UCSD-AML1 (cell line): ENCODE results near the gene NISCH.

Source experiments
- DNase-seq: peaks from one replicate; lab custom pipeline; 2025; ENCODE audit not compliant: unreplicated experiment; lab: John Stamatoyannopoulos, UW

Gene NISCH

DNA sequence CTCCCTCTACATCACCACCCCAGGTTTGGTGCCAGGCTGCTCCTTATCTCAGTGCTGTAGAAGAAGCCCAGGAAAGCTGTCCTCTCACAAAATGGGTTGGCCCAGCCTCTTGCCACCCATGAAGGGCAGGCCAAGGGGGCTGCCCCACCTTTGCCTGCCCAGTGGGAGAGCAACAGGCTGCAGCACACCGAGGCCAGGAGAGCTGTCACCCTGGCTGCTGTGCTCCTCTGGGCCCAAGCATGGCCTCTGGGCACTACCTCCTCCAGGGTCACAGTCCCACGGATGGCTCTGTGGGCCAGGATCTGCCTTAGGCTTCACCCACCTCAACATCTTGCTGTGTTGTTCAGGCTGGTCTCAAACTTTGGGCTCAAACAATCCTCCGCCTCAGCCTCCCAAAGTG is 33.3 kb downstream of the NISCH start:
- no peak for DNase-seq

DNA sequence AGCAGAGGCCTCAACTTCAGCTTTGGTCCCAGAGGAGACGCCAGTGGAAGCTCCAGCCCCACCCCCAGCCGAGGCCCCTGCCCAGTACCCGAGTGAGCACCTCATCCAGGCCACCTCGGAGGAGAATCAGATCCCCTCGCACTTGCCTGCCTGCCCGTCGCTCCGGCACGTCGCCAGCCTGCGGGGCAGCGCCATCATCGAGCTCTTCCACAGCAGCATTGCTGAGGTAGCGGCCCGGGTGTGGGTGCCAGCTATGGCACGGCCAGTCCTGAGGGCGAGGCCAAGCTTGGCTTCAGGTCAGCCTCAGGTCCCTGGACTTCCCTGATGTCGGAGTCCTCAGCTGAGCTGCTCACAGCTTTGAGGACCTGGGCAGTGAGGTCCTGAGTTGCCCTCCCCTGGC is 34.0 kb downstream of the NISCH start:
- DNase-seq: no peak

DNA sequence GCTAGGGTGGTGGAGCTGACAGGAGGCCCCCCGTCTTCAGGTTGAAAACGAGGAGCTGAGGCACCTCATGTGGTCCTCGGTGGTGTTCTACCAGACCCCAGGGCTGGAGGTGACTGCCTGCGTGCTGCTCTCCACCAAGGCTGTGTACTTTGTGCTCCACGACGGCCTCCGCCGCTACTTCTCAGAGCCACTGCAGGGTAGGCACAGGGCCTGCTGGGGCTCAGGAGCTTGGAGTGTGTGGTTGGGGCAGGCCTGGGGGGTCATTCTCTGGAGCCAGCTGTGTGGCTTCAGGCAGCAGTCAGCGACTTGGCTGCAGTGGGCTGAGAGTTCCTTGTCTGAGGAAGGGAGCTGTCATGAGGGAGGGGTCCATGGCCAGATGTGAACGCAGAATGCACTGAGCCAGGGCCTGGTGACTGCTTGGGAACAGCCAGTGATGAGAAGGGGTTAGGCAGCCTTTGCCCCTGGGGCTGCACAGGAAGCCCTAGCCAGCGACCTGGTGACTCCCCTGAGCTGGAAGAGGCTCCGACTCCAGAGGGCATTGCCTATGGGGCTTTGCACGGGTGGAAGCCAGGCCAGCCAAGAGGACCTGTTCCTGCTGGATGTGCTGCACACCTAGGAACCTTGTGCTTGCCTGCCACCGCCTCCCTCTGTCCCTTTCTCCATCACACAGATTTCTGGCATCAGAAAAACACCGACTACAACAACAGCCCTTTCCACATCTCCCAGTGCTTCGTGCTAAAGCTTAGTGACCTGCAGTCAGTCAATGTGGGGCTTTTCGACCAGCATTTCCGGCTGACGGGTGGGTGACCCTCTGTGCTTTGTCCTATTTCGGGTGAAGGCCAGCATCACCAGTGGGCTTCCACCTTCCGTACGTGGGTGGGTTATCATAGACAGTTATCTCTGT is 34.9 kb downstream of the NISCH start:
- DNase-seq: no peak

DNA sequence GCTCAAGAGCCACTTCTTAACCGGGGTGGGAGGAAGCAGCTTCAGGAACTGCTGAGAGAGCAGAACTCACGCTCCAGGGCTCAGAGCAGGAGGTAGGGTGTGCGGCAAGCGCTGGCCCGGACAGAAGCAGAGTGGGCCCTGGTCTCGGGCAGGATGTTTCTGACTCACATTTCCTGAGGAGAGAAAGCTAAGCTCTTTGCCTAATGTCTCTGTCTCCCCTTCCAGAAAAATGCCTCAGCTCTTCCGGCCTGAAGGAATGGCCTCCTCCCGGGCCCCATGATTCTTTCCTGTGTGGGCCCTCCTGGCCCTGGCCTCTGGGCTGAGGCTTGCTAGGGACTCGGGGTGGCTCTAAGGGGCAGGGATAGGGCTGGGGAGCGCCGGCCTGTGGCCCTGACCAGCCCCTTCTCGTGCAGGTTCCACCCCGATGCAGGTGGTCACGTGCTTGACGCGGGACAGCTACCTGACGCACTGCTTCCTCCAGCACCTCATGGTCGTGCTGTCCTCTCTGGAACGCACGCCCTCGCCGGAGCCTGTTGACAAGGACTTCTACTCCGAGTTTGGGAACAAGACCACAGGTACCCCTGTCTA is 35.6 kb downstream of the NISCH start:
- DNase-seq: peak; percentile 77

DNA sequence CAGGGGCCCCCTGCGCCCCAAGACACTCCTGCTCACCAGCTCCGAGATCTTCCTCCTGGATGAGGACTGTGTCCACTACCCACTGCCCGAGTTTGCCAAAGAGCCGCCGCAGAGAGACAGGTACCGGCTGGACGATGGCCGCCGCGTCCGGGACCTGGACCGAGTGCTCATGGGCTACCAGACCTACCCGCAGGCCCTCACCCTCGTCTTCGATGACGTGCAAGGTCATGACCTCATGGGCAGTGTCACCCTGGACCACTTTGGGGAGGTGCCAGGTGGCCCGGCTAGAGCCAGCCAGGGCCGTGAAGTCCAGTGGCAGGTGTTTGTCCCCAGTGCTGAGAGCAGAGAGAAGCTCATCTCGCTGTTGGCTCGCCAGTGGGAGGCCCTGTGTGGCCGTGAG is 36.7 kb downstream of the NISCH start:
- DNase-seq: no peak

DNA sequence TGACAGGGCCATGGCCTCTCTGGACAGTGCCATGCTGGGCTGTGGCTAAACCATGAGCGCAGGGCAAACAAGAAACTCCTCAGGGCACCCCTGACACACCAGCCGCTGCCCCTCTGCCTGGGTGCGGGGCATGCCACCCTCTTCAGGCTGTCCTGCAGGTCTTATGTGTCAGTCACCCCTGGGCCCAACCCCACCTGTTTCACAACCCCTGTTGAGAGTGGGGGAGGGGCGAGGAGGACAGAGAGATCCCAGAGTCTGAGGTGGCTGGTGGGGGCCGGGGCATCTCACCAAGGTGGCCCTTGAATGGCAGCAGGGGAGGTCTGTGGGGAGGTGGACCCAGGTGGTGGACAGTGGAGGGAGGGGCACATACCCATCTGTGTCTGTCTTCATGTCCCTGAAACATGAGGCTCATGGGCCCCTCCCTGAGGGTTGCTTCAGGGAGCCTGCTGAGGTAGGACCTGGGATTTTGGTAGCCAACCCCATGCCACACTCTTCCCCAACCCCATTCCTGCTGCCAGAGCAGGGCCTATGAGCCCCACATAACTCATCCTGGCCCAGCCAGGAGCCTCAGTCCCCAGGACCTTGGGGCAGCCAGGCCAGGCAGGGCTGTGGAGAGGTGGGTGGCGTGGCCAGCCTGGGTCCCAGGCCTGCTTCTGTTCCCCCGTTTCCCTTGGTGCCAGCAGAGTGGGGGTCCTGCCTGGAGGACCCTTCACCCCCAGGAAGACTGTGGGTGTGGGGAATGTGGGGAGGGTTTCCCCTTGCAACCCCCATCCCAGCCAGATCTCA is 38.0 kb downstream of the NISCH start:
- DNase-seq: no peak

DNA sequence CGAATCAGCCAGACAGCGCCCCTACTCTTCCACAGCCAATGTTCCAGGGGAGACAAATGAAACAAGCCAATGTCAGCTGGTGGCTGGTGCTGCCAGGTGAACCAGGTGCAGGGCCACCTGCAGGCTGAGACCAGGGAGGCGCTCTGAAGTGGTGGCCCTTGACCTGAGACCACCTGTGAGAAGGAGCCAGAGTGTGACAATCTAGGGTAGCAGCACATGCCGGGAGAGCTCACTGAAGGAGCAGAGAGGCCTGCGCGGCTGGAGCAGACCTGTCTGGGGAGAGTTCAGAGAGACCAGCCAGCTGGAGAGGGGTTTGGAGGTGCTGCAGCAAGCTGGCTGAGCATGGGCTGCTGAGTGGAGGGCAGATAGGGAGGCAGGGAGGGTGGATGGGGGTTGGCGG is 39.0 kb downstream of the NISCH start:
- DNase-seq: no peak

DNA sequence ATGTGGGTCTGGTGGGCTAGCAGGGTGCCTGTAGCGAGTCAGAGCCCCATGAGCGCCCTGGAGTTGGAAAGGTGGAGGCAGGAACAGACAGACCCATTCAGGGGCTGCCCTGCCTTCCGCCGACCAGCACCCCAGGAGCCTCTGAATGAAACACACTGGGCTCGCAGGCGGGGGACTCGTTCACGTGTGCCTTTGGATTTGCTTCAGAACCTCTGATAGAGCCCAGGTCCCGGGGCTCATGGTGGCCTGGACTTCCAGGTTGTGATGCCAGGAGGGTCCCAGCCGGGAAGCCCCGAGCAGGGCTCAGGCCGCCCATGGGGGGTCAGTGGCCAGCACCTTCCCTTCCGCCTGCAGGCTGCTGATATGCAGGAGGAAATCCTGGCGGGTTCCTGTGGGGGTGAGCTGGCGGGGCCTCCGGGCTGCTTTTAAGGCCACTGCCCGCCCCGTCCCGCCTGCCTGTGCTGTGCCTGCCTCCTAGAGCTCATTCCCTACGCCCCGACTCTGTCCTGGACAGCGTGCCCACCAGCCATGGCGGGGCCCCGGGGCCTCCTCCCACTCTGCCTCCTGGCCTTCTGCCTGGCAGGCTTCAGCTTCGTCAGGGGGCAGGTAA is 39.6 kb downstream of the NISCH start, which contains the start of gene STAB1:
STAB1 (plus strand) TSS at position 453 of the 610 bp plus-strand sequence; CDS start at position 529, 76 bp downstream.
- peak; percentile 80 for DNase-seq

DNA sequence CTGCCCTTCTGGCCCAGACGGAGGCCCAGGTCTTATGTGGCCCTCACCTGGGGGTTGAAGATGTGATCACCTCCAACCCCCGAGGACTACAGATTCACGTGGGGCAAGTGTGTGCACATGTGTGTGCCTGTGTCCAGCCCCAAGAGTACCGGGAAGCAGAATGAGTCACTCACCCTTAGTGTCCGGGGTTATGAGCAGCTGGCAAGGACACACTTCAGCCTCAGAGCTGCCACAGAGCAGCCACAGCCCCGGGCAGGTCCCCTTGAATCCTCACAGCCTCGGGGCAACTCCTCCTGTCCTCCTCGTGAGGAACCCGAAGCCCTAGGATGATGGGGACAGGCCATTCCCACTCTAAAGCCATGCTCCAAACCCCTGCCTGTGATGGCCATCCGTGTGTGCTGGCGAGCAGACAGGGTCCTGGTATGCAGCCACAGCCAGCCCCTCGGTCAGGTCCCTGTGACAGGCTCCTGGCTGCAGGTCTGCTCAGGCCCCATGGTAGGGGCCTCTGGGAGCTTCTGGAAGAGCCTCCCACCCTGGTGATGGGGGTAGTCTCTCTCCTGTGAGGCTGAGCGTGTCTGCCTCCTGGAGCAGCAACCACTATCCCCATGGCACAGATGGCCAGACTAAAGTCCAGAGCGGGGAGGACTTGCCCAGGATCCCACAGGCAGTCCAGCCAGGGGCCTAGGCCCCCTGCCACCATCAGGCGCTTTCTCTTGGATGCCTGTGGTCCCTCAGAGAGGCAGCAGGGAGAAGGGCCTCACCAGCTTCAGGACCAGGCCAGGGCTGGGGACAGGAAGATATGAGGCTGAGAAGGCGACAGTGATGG is 40.6 kb downstream of the NISCH start:
- peak; percentile 46 for DNase-seq

DNA sequence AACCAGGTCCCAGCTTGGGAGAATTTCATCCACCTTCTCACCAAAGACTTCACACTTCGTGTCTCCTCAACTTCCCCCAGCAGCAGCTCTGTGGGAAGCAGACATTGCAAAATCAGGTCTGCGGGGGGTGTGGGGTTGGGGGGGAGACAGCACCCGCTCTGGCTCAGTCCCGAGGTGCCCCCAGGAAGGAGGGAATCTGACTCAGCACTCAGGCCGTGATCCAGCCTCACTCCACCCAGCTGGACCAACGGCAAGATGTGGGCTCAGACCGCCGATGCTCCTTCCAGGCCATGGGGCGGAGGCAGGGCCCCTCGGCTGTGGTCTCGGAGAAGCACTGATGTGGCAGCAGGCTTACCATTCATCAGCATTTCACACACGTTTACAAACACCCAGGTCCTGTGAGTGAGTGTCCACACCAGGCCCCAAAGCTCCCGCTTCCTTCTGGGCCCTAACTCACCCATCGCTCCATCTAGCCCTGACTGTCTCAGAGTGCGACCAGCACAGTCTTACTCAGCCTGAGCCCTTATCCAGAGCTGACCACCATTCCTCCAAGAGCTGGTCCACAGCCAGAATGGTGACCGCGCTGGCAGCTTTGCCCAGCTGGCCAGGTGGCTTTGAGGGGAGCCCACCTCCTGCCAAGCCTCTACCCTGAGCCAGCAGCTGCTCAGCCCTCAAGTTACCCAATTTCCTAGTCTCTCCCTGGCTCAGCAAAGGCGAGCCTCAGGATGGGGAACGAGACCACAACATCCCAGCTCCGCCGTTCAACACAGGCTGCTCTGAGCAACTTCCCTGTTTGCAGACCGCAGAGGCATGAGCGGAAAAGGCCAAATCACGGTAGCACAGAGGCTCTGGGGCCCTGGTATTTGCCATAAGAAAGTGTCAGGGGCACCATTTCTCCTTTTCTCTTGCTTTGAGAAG is 43.0 kb downstream of the NISCH start:
- peak; percentile 87 for DNase-seq

DNA sequence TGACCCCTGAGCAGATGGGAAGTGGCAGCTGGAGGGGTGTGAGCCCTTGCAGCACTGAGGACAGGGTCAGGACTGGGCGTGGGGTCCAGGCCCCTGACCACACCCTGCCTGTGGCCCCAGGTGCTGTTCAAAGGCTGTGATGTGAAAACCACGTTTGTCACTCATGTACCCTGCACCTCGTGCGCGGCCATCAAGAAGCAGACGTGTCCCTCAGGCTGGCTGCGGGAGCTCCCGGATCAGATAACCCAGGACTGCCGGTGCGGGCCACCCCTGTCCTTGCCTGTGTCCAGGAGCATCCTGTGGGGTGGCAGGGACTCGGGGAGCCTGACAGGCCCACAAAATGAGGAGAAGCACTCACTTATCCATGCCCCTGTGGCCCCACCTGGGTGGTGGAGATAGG is 45.6 kb downstream of the NISCH start:
- no peak for DNase-seq

DNA sequence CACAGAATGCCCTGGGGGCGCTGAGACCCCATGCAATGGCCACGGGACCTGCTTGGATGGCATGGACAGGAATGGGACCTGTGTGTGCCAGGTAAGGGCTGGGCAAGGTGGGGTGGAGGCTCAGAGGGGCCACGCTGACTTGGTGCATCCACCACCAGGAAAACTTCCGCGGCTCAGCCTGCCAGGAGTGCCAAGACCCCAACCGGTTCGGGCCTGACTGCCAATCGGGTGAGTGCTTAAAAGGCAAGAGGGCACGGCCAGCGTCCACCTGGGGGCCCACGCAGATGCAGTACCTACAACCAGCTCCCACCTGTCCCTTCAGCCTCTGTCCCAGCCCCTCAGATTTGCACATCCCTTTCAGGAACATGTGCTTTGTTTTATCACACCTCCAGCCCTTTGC is 46.6 kb downstream of the NISCH start:
- no peak for DNase-seq

DNA sequence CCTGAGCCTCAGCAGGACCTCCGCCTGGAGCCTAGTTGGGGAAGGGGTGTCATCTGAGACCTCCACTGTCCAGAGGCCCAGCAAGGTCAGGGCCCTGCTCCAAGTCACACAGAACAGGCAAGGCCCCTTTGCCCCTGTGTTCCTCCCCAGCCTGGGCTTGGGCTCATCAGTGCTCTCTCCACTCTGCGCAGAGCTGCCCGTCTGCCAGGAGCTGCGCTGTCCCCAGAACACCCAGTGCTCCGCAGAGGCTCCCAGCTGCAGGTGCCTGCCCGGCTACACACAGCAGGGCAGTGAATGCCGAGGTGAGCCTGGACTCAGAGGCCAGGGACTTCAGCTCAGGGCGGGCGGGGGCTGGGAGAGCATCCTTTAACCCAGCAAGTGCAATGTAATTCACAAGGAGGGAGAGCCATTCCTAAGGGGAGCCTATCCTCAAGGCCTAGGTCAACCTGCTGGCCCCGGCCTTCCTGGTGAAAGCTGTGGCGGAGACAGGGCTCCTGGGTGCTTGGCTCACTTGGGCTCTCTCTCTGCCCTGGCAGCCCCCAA is 47.5 kb downstream of the NISCH start:
- no peak for DNase-seq

DNA sequence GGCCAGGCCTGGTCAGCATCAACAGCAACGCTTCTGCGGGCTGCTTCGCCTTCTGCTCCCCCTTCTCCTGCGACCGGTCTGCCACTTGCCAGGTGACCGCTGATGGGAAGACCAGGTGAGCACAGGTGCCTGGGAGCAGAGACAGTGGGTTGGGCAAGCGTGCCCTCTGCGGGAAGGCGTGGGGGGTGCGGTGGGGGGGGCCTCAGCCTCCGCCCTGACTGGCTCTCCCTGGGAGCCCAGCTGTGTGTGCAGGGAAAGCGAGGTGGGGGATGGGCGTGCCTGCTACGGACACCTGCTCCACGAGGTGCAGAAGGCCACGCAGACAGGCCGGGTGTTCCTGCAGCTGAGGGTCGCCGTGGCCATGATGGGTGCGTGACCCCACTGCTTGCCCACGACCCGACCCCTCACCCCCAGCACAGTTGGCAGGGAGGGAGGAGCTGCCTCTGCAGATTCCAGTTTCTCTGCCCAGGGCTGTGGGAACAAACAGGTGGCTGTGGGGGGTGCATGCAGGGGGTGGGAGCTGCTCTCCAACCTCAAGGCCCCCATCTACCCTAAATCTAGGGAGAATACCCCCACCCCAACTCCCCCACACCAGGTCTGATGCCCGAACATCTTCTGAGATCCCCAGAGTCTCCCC is 48.5 kb downstream of the NISCH start:
- no peak for DNase-seq

DNA sequence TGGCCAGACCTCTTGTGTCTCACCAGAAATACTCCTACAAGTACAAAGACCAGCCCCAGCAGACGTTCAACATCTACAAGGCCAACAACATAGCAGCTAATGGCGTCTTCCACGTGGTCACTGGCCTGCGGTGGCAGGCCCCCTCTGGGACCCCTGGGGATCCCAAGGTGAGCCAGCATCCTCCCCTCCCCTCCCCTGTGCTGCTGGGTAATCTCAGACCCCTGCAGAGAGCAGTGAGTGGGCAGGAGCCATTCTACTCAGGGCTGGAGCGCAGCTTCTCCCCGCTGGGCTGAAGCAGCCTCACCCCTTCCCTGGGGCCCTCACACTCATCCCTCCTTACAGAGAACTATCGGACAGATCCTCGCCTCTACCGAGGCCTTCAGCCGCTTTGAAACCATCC is 49.6 kb downstream of the NISCH start:
- DNase-seq: no peak

DNA sequence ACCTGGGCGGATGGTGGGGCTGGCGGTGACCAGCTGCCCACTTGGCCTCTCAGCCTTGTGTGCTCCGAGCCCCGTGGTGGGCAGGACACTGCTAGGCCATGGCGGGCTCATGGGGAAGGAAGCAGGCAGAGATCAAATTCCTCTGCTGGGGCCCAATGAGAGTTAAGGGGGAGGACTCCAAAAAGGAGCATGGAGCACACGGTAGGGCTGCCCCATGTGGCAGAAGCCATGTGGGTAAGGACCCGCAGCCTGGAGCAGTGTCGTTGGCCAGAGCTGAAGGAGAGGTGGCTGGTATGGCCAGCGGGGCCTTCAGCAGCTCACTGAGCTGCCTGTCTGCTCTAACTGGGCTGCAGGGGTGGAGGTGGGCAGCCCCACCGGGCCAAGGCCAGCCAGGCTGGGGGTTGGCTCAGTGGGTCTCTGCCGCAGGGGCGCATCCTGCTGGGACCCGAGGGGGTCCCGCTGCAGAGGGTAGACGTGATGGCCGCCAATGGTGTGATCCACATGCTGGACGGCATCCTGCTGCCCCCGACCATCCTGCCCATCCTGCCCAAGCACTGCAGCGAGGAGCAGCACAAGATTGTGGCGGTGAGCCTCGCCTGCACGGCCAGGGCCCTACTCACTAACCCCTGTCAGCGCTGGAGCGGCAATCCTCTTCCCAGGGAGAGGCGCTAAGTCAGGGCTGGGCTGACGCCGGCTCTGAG is 51.0 kb downstream of the NISCH start:
- DNase-seq: no peak

DNA sequence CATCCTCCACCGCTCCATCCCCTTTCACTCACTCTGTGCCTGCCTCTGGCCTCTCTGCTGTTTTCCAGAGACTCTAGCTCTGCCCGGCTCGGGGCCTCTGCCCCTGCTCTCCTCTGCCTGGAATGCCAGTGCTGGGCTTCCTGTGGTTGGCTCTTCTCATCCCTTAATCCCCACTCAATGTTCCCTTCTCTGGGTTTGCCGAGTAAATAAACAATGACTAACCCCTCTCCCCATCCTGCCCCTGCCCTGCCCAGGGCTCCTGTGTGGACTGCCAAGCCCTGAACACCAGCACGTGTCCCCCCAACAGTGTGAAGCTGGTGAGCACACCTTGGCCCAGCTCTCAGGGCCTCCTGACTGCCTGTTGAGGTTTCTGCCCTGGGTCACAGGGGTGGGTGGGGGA is 52.0 kb downstream of the NISCH start:
- DNase-seq: no peak

DNA sequence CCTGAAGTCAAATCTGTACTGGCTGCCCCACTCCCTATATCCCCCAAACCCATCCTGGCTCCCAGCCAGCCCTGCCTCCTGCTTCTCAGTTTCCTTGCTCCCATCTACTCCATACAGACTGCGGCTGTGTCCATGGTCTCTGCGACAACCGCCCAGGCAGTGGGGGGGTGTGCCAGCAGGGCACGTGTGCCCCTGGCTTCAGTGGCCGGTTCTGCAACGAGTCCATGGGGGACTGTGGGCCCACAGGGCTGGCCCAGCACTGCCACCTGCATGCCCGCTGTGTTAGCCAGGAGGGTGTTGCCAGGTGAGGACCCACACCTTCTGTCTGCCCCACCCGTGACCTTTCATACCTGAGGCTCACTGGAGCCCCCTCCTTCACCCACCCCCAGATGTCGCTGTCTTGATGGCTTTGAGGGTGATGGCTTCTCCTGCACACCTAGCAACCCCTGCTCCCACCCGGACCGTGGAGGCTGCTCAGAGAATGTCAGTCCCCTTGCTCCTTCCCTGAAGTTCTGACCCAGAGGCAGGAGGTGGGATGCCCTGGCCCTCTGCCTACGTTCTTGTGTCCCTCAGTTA is 54.4 kb downstream of the NISCH start:
- no peak for DNase-seq
